Left renal pelvis (tissue), 4 donors: ENCODE results near the gene COL7A1. TPM values are rescaled to one million over a fixed set of nuclear protein-coding genes. Genes with fewer than 3 reads are reported as not detected.
"Not testable (repeated sequence)": the region's sequence is repeated elsewhere in the genome, so short reads cannot be mapped to it uniquely, and the experiment has no call there.

Experiments used
- DNase-seq, 4 donors: peaks; one replicate each; pipeline ENCODE4 v3.0.0-alpha.2; 2013; ENCODE audit warnings: low read depth in 4 of 4, low spot score in 3 of 4
- polyA plus RNA-seq, 4 donors: library from polyadenylated mRNA; unstranded; fragments of 120-200 nt; gene quantifications; one replicate each; pipeline ENCODE4 v1.2.1, GENCODE V29; 2013; ENCODE audit not compliant: insufficient read length in 4 of 4

COL7A1 gene
- polyA plus RNA-seq, 4 donors, result 13.3 to 28.7 (median 14.2) TPM

GRCh38 chr3:48548729-48549705 is 46.1 kb downstream of the COL7A1 start:
- peak in 2 of 4 donors; percentile 42 to 65 for DNase-seq

- no peak for DNase-seq
Measured at GRCh38 chr3:48548126-48548525, 47.0 kb downstream of the COL7A1 start.

- DNase-seq, result no peak
Measured at GRCh38 chr3:48546203-48546829, 48.8 kb downstream of the COL7A1 start.

- DNase-seq, result no peak
Measured at GRCh38 chr3:48544141-48544540, 51.0 kb downstream of the COL7A1 start.

- no peak for DNase-seq
Measured at GRCh38 chr3:48543271-48543866, 51.8 kb downstream of the COL7A1 start.

GRCh38 chr3:48538451-48538850 is 56.7 kb downstream of the COL7A1 start:
- no peak for DNase-seq

- DNase-seq, result no peak
Measured at GRCh38 chr3:48536785-48537184, 58.3 kb downstream of the COL7A1 start.

- DNase-seq, result no peak
Measured at GRCh38 chr3:48536116-48536515, 59.0 kb downstream of the COL7A1 start.

- DNase-seq, result no peak
Measured at GRCh38 chr3:48535578-48535977, 59.6 kb downstream of the COL7A1 start.

- no peak for DNase-seq
Measured at GRCh38 chr3:48532977-48533337, 62.2 kb downstream of the COL7A1 start.

- no peak for DNase-seq
Measured at GRCh38 chr3:48532271-48532976, 62.7 kb downstream of the COL7A1 start.

- not testable (repeated sequence) for DNase-seq
Measured at GRCh38 chr3:48530701-48531100, 64.4 kb downstream of the COL7A1 start.

- no peak for DNase-seq
Measured at GRCh38 chr3:48528754-48529153, 66.4 kb downstream of the COL7A1 start.

GRCh38 chr3:48528048-48528447 is 67.1 kb downstream of the COL7A1 start:
- no peak for DNase-seq

- no peak for DNase-seq
Measured at GRCh38 chr3:48524970-48525369, 70.2 kb downstream of the COL7A1 start.

GRCh38 chr3:48521635-48522034 is 73.5 kb downstream of the COL7A1 start:
- no peak for DNase-seq

GRCh38 chr3:48519277-48519643 is 75.9 kb downstream of the COL7A1 start:
- DNase-seq, result no peak

- no peak for DNase-seq
Measured at GRCh38 chr3:48518638-48519276, 76.4 kb downstream of the COL7A1 start.

- no peak for DNase-seq
Measured at GRCh38 chr3:48518069-48518468, 77.1 kb downstream of the COL7A1 start.

GRCh38 chr3:48516571-48516970 is 78.6 kb downstream of the COL7A1 start:
- DNase-seq, result no peak
